Measurements from ENCODE around the gene GCC2. TPM values are rescaled to one million over a fixed set of nuclear protein-coding genes. Genes with fewer than 3 reads are reported as not detected.

Gene GCC2
- total and polyA plus RNA-seq, 2 of the 8 experiments (the other 6 are each of a cell fraction or from before 2014, with no cell fraction given): 4.6 to 54.9 TPM

- TF ChIP-seq SAP30 (IDR thresholded peaks at IDR 0.05; ENCODE audit: insufficient read depth, insufficient replicate concordance, low read length) (no peak), TEAD4 (IDR thresholded peaks at IDR 0.05; ENCODE audit: low read depth, low read length) (no peak), KDM5A (IDR thresholded peaks at IDR 0.05; ENCODE audit: low read length) (no peak), BCL11A (IDR thresholded peaks at IDR 0.05; ENCODE audit: low read depth in 2 of 2, low read length in 2 of 2) (no peak), CTCF (IDR thresholded peaks at IDR 0.05; ENCODE audit: control extremely low read depth in 1 of 3, insufficient read depth in 1 of 3, low read depth in 1 of 3, low read length in 3 of 3) (no peak), RXRA (IDR thresholded peaks at IDR 0.05; ENCODE audit: insufficient read depth, low read depth, low read length) (no peak), TAF1 (IDR thresholded peaks at IDR 0.05; ENCODE audit: low read depth, low read length) (peak; percentile 89), NANOG (IDR thresholded peaks at IDR 0.05; ENCODE audit: insufficient read depth, low read depth, low read length, poor library complexity, severe bottlenecking) (no peak), RBBP5 (IDR thresholded peaks at IDR 0.05; ENCODE audit: borderline replicate concordance, low read depth, low read length) (peak; percentile 58; the same call in 1 of the 2 replicates), SIX5 (IDR thresholded peaks at IDR 0.05; ENCODE audit: low read depth, low read length) (no peak), FOSL1 (IDR thresholded peaks at IDR 0.05; ENCODE audit: insufficient read depth, low read depth, low read length) (no peak), RFX5 (IDR thresholded peaks at IDR 0.05; ENCODE audit: borderline replicate concordance, low read depth, low read length) (no peak), ZNF274 (IDR thresholded peaks at IDR 0.05; ENCODE audit: borderline replicate concordance, extremely low read depth, low read length) (no peak), HDAC2 (IDR thresholded peaks at IDR 0.05; ENCODE audit: borderline replicate concordance in 1 of 2, low read depth in 2 of 2, low read length in 2 of 2) (0 out of 4 replicates have a peak, but pooled peaks of 1 of the 2 experiments have one; percentile 53), E2F6 (IDR thresholded peaks at IDR 0.05) (no peak), JUN (IDR thresholded peaks at IDR 0.05; ENCODE audit: low read depth, low read length) (no peak), ATF3 (IDR thresholded peaks at IDR 0.05; ENCODE audit: insufficient read depth, low read depth, low read length) (no peak), GTF2F1 (IDR thresholded peaks at IDR 0.05; ENCODE audit: borderline replicate concordance, low read depth, low read length) (no peak), KDM1A (IDR thresholded peaks at IDR 0.05; ENCODE audit: borderline replicate concordance, low read length) (no peak)
Observed at GRCh38 chr2:108533832-108534583, 85.0 kb downstream of the GCC2 start, which contains the start of gene LIMS1 (continued).
